Vagina (tissue), 2 donors: ENCODE results near the gene OLFM1. TPM values are rescaled to one million over a fixed set of nuclear protein-coding genes. Genes with fewer than 3 reads are reported as not detected.

Experiments used
- DNase-seq, 2 donors: peaks; one replicate each; pipeline ENCODE4 v3.0.0-alpha.2; 2017; ENCODE audit errors: extremely low spot score in 2 of 2
- H3K27ac ChIP-seq: fragments of 200-600 bp; sonication (generic); one replicate; pipeline ENCODE4 v1.5.1; 2019
- H3K27me3 ChIP-seq: fragments of 200-600 bp; sonication (generic); one replicate; pipeline ENCODE4 v1.5.1; 2019
- H3K36me3 ChIP-seq, 2 donors: fragments of 200-600 bp; sonication (generic); one replicate each; pipeline ENCODE4 v1.5.1; 2017 to 2019
- H3K4me1 ChIP-seq: fragments of 200-600 bp; sonication (generic); one replicate; pipeline ENCODE4 v1.5.1; 2019
- H3K4me3 ChIP-seq, 2 donors: fragments of 200-600 bp; sonication (generic); 1 replicate in 1 of 2; 2 replicates in 1 of 2; pipeline ENCODE4 v1.5.1; 2016 to 2019
- H3K9me3 ChIP-seq: fragments of 200-600 bp; sonication (generic); one replicate; pipeline ENCODE4 v1.5.1; 2019
- CTCF ChIP-seq, 3 experiments: fragments of 450-650 bp in 2 of 3; fragments of 200-600 bp in 1 of 3; sonication (generic) in 1 of 3; IDR thresholded peaks; one replicate each; pipeline ENCODE4 v1.5.1; 2017 to 2019; ENCODE audit warnings: antibody characterized with exemption in 3 of 3, mild to moderate bottlenecking in 2 of 3, moderate library complexity in 2 of 3
- POLR2A ChIP-seq, 2 donors: fragments of 450-650 bp; IDR thresholded peaks; one replicate each; pipeline ENCODE4 v1.6.1; 2017; ENCODE audit warnings: antibody characterized with exemption in 2 of 2, mild to moderate bottlenecking in 2 of 2, moderate library complexity in 2 of 2
- POLR2AphosphoS5 ChIP-seq, 2 donors: sonication (generic); formaldehyde crosslinking; IDR thresholded peaks; one replicate each; pipeline ENCODE4 v1.9.0; 2017; ENCODE audit warnings: antibody characterized with exemption in 2 of 2, mild to moderate bottlenecking in 2 of 2, low read depth in 1 of 2; ENCODE audit not compliant: insufficient read depth in 1 of 2
- intact Hi-C: fragments of 100-400 bp; cut with DNase I; formaldehyde crosslinking; loops from one replicate; pipeline ENCODE4 v1.15.1; 2023
- total RNA-seq: library from RNA; depleted of rRNA; stranded (reverse); fragments of >200 nt; gene quantifications from one replicate; pipeline ENCODE4 v1.2.3, GENCODE V29; 2016

Gene OLFM1
- total RNA-seq, 1 donor from 2014 or later: 39.0 TPM

GRCh38 chr9:135093911-135094584, 6.6 kb downstream of the OLFM1 start:
- DNase-seq: no peak
- intact Hi-C loops: no loop called here
- H3K4me1 ChIP-seq: peaks cover 1% of the 10 kb centered on the region
- H3K36me3 ChIP-seq: no peaks in the 10 kb centered on the region
- no peaks in the 10 kb centered on the region for H3K27me3 ChIP-seq
- no peak overlapping the region for H3K27ac ChIP-seq
- TF ChIP-seq CTCF (IDR thresholded peaks at IDR 0.05) (no peak), POLR2AphosphoS5 (IDR thresholded peaks at IDR 0.05; ENCODE audit: insufficient read depth in 1 of 2, low read depth in 1 of 2) (no peak), POLR2A (IDR thresholded peaks at IDR 0.05) (no peak)
- H3K4me3 ChIP-seq: no peak overlapping the region
- no peaks in the 10 kb centered on the region for H3K9me3 ChIP-seq

- TF ChIP-seq CTCF (IDR thresholded peaks at IDR 0.05) (no peak), POLR2A (IDR thresholded peaks at IDR 0.05) (no peak), POLR2AphosphoS5 (IDR thresholded peaks at IDR 0.05; ENCODE audit: insufficient read depth in 1 of 2, low read depth in 1 of 2) (no peak)
- Histone ChIP-seq H3K4me1 (no peaks in the 10 kb centered on the region), H3K27me3 (no peaks in the 10 kb centered on the region), H3K4me3 (no peak overlapping the region), H3K27ac (no peak overlapping the region), H3K9me3 (no peaks in the 10 kb centered on the region), H3K36me3 (no peaks in the 10 kb centered on the region)
- intact Hi-C loops: no loop called here
- no peak for DNase-seq
These were observed 8.3 kb downstream of the OLFM1 start for GRCh38 chr9:135095470-135096407.

GRCh38 chr9:135096408-135096895, 9.0 kb downstream of the OLFM1 start:
- TF ChIP-seq CTCF (IDR thresholded peaks at IDR 0.05) (no peak), POLR2A (IDR thresholded peaks at IDR 0.05) (no peak), POLR2AphosphoS5 (IDR thresholded peaks at IDR 0.05; ENCODE audit: insufficient read depth in 1 of 2, low read depth in 1 of 2) (no peak)
- intact Hi-C loops: no loop called here
- Histone ChIP-seq H3K27me3 (no peaks in the 10 kb centered on the region), H3K9me3 (no peaks in the 10 kb centered on the region), H3K27ac (no peak overlapping the region), H3K4me1 (no peaks in the 10 kb centered on the region), H3K36me3 (no peaks in the 10 kb centered on the region), H3K4me3 (no peak overlapping the region)
- DNase-seq: no peak

- intact Hi-C loops: no loop called here
- no peak for TF ChIP-seq POLR2A (IDR thresholded peaks at IDR 0.05)
- no peak for TF ChIP-seq POLR2AphosphoS5 (IDR thresholded peaks at IDR 0.05; ENCODE audit: insufficient read depth in 1 of 2, low read depth in 1 of 2)
- no peak for TF ChIP-seq CTCF (IDR thresholded peaks at IDR 0.05)
These were observed 11.1 kb downstream of the OLFM1 start for GRCh38 chr9:135098400-135099105.

More at GRCh38 chr9:135098400-135099105, 11.1 kb downstream of the OLFM1 start:
- DNase-seq: no peak
- Histone ChIP-seq H3K4me3 (no peak overlapping the region), H3K36me3 (no peaks in the 10 kb centered on the region), H3K9me3 (no peaks in the 10 kb centered on the region), H3K4me1 (peaks cover 3% of the 10 kb centered on the region), H3K27me3 (no peaks in the 10 kb centered on the region), H3K27ac (no peak overlapping the region)
